ENCODE results near the gene TAOK3. TPM values are rescaled to one million over a fixed set of nuclear protein-coding genes. Genes with fewer than 3 reads are reported as not detected.

TAOK3 gene
- total and polyA plus RNA-seq, 10 of the 15 experiments (the other 5 are each of a cell fraction or from before 2014, with no cell fraction given): 41.3 to 131 (median 57.8) TPM

DNA sequence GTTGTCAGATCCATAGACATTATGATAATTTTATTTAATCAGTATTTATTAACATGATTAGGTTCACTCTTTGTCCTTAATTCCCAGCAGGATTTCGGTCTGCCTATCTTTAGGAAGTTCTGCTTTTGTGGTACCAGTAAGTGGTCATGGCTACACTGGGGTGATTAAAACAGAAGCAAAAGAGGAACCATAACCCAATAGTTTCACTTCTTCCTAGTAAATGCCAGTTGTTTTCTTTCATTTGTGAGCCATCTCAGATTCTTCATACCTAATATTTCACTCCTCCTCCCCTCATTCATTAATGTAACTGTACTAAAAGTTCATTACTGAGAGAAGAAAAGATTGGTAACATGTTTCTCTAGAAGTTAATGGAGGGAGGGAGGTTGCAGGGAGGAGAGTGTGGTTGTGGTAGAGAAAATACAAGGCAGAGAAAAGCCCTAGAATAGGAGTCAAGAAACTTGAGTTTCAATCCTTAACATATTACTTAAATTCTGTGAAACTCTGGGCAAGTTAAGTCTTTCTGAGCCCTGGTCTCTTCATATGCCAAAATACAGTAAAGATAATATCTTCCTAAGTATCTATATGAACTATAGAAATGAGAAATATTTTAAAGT lies 135.5 kb downstream of the TAOK3 start (continued):
- TF ChIP-seq BACH1 (IDR thresholded peaks at IDR 0.05; ENCODE audit: borderline replicate concordance) (peak; percentile 55; the same call in 1 of the 2 replicates), MYC (IDR thresholded peaks at IDR 0.05; ENCODE audit: insufficient read depth, insufficient read length, insufficient replicate concordance, low read length, severe bottlenecking) (no peak), POU2F2 (IDR thresholded peaks at IDR 0.05; ENCODE audit: borderline replicate concordance, low read depth, low read length) (no peak), SMARCA5 (IDR thresholded peaks at IDR 0.05) (no peak), CHD2 (IDR thresholded peaks at IDR 0.05; ENCODE audit: borderline replicate concordance, low read depth, low read length) (no peak), SUPT20H (IDR thresholded peaks at IDR 0.05; ENCODE audit: borderline replicate concordance, control insufficient read depth, low read depth, low read length) (no peak), MTA2 (IDR thresholded peaks at IDR 0.05; ENCODE audit: low read depth) (peak; percentile 97), IKZF1 (conservative IDR thresholded peaks at IDR 0.05) (peak; percentile 99), WRNIP1 (IDR thresholded peaks at IDR 0.05; ENCODE audit: borderline replicate concordance, low read depth, low read length) (no peak), NBN (IDR thresholded peaks at IDR 0.05) (peak; percentile 78; the same call in 1 of the 2 replicates), NR2C1 (IDR thresholded peaks at IDR 0.05) (no peak), BCL11A (IDR thresholded peaks at IDR 0.05; ENCODE audit: low read depth, low read length) (peak; percentile 87), MTA3 (IDR thresholded peaks at IDR 0.05; ENCODE audit: borderline replicate concordance, low read length) (peak; percentile 62; the same call in 1 of the 2 replicates), SIX5 (IDR thresholded peaks at IDR 0.05; ENCODE audit: low read depth, low read length, severe bottlenecking) (no peak), NFXL1 (IDR thresholded peaks at IDR 0.05; ENCODE audit: borderline replicate concordance) (no peak)
- TF ChIP-seq, protein P1, sequence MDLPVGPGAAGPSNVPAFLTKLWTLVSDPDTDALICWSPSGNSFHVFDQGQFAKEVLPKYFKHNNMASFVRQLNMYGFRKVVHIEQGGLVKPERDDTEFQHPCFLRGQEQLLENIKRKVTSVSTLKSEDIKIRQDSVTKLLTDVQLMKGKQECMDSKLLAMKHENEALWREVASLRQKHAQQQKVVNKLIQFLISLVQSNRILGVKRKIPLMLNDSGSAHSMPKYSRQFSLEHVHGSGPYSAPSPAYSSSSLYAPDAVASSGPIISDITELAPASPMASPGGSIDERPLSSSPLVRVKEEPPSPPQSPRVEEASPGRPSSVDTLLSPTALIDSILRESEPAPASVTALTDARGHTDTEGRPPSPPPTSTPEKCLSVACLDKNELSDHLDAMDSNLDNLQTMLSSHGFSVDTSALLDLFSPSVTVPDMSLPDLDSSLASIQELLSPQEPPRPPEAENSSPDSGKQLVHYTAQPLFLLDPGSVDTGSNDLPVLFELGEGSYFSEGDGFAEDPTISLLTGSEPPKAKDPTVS (IDR thresholded peaks at IDR 0.05; ENCODE audit: low read depth, low read length): no peak
- TF ChIP-seq, protein P2, sequence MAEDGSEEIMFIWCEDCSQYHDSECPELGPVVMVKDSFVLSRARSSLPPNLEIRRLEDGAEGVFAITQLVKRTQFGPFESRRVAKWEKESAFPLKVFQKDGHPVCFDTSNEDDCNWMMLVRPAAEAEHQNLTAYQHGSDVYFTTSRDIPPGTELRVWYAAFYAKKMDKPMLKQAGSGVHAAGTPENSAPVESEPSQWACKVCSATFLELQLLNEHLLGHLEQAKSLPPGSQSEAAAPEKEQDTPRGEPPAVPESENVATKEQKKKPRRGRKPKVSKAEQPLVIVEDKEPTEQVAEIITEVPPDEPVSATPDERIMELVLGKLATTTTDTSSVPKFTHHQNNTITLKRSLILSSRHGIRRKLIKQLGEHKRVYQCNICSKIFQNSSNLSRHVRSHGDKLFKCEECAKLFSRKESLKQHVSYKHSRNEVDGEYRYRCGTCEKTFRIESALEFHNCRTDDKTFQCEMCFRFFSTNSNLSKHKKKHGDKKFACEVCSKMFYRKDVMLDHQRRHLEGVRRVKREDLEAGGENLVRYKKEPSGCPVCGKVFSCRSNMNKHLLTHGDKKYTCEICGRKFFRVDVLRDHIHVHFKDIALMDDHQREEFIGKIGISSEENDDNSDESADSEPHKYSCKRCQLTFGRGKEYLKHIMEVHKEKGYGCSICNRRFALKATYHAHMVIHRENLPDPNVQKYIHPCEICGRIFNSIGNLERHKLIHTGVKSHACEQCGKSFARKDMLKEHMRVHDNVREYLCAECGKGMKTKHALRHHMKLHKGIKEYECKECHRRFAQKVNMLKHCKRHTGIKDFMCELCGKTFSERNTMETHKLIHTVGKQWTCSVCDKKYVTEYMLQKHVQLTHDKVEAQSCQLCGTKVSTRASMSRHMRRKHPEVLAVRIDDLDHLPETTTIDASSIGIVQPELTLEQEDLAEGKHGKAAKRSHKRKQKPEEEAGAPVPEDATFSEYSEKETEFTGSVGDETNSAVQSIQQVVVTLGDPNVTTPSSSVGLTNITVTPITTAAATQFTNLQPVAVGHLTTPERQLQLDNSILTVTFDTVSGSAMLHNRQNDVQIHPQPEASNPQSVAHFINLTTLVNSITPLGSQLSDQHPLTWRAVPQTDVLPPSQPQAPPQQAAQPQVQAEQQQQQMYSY (CRISPR knock-in tag; IDR thresholded peaks at IDR 0.05): no peak
- TF ChIP-seq, protein P3, sequence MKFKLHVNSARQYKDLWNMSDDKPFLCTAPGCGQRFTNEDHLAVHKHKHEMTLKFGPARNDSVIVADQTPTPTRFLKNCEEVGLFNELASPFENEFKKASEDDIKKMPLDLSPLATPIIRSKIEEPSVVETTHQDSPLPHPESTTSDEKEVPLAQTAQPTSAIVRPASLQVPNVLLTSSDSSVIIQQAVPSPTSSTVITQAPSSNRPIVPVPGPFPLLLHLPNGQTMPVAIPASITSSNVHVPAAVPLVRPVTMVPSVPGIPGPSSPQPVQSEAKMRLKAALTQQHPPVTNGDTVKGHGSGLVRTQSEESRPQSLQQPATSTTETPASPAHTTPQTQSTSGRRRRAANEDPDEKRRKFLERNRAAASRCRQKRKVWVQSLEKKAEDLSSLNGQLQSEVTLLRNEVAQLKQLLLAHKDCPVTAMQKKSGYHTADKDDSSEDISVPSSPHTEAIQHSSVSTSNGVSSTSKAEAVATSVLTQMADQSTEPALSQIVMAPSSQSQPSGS (IDR thresholded peaks at IDR 0.05; ENCODE audit: low read length): peak; percentile 49; the same call in 1 of the 2 replicates
- TF ChIP-seq, protein P4, sequence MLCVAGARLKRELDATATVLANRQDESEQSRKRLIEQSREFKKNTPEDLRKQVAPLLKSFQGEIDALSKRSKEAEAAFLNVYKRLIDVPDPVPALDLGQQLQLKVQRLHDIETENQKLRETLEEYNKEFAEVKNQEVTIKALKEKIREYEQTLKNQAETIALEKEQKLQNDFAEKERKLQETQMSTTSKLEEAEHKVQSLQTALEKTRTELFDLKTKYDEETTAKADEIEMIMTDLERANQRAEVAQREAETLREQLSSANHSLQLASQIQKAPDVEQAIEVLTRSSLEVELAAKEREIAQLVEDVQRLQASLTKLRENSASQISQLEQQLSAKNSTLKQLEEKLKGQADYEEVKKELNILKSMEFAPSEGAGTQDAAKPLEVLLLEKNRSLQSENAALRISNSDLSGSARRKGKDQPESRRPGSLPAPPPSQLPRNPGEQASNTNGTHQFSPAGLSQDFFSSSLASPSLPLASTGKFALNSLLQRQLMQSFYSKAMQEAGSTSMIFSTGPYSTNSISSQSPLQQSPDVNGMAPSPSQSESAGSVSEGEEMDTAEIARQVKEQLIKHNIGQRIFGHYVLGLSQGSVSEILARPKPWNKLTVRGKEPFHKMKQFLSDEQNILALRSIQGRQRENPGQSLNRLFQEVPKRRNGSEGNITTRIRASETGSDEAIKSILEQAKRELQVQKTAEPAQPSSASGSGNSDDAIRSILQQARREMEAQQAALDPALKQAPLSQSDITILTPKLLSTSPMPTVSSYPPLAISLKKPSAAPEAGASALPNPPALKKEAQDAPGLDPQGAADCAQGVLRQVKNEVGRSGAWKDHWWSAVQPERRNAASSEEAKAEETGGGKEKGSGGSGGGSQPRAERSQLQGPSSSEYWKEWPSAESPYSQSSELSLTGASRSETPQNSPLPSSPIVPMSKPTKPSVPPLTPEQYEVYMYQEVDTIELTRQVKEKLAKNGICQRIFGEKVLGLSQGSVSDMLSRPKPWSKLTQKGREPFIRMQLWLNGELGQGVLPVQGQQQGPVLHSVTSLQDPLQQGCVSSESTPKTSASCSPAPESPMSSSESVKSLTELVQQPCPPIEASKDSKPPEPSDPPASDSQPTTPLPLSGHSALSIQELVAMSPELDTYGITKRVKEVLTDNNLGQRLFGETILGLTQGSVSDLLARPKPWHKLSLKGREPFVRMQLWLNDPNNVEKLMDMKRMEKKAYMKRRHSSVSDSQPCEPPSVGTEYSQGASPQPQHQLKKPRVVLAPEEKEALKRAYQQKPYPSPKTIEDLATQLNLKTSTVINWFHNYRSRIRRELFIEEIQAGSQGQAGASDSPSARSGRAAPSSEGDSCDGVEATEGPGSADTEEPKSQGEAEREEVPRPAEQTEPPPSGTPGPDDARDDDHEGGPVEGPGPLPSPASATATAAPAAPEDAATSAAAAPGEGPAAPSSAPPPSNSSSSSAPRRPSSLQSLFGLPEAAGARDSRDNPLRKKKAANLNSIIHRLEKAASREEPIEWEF (IDR thresholded peaks at IDR 0.05; ENCODE audit: insufficient replicate concordance, low read depth, low read length): no peak
